HG02938 (cell line): ENCODE data around the gene PCDHB13.
"Not testable (repeated sequence)": the region's sequence is repeated elsewhere in the genome, so short reads cannot be mapped to it uniquely, and the experiment has no call there.

ENCODE experiments used
- ATAC-seq: cut with Tn5 transposase; IDR thresholded peaks from one replicate; pipeline ENCODE4 v1.9.1; 2021; ENCODE audit warnings: mild to moderate bottlenecking, moderate library complexity; ENCODE audit not compliant: unreplicated experiment

Gene PCDHB13

GRCh38 chr5:141201126-141201525 is 12.6 kb upstream of the PCDHB13 start:
- ATAC-seq, result not testable (repeated sequence)

GRCh38 chr5:141201646-141202045 is 12.1 kb upstream of the PCDHB13 start:
- ATAC-seq, result not testable (repeated sequence)

- no peak for ATAC-seq
These were observed 5.2 kb upstream of the PCDHB13 start, which contains the start of gene PCDHB12 for GRCh38 chr5:141208478-141208877. Gene PCDHB12 (plus strand): TSS chr5:141208719. CDS start chr5:141208908, 189 bp downstream.

- not testable (repeated sequence) for ATAC-seq
These were observed 3.4 kb upstream of the PCDHB13 start for GRCh38 chr5:141210281-141210680.

GRCh38 chr5:141210849-141211248 is 2.9 kb upstream of the PCDHB13 start:
- not testable (repeated sequence) for ATAC-seq

- not testable (repeated sequence) for ATAC-seq
These were observed 864 bp downstream of the PCDHB13 start for GRCh38 chr5:141214583-141214982.

GRCh38 chr5:141215504-141215903 is 1.8 kb downstream of the PCDHB13 start:
- ATAC-seq, result not testable (repeated sequence)

- not testable (repeated sequence) for ATAC-seq
These were observed 2.3 kb downstream of the PCDHB13 start for GRCh38 chr5:141216035-141216434.

GRCh38 chr5:141223112-141223783 is 9.5 kb downstream of the PCDHB13 start, which contains the start of gene PCDHB14:
Gene PCDHB14 (plus strand): TSS chr5:141223343. CDS start chr5:141223506, 163 bp downstream.
- ATAC-seq, result no peak

- ATAC-seq, result not testable (repeated sequence)
These were observed 11.1 kb downstream of the PCDHB13 start for GRCh38 chr5:141224844-141225243.

GRCh38 chr5:141225421-141225820 is 11.7 kb downstream of the PCDHB13 start:
- not testable (repeated sequence) for ATAC-seq

- ATAC-seq, result no peak
These were observed 20.5 kb downstream of the PCDHB13 start for GRCh38 chr5:141234109-141234667.

GRCh38 chr5:141235922-141236321 is 22.2 kb downstream of the PCDHB13 start:
- ATAC-seq, result not testable (repeated sequence)

GRCh38 chr5:141236516-141237313 is 23.0 kb downstream of the PCDHB13 start:
- ATAC-seq, result no peak

- ATAC-seq, result no peak
These were observed 27.8 kb downstream of the PCDHB13 start for GRCh38 chr5:141241496-141241895.

- no peak for ATAC-seq
These were observed 31.6 kb downstream of the PCDHB13 start, which contains the start of gene PCDHB15 for GRCh38 chr5:141245250-141245717. Gene PCDHB15 (plus strand): TSS chr5:141245395. CDS start chr5:141245579, 184 bp downstream.

- not testable (repeated sequence) for ATAC-seq
These were observed 33.3 kb downstream of the PCDHB13 start for GRCh38 chr5:141246971-141247370.

- not testable (repeated sequence) for ATAC-seq
These were observed 33.7 kb downstream of the PCDHB13 start for GRCh38 chr5:141247434-141247833.

GRCh38 chr5:141250576-141250975 is 36.9 kb downstream of the PCDHB13 start:
- no peak for ATAC-seq

- ATAC-seq, result no peak
These were observed 44.7 kb downstream of the PCDHB13 start for GRCh38 chr5:141258464-141258863.

GRCh38 chr5:141258948-141259347 is 45.2 kb downstream of the PCDHB13 start:
- ATAC-seq, result no peak
